ENCODE measurements around the gene MPEG1. TPM values are rescaled to one million over a fixed set of nuclear protein-coding genes. Genes with fewer than 3 reads are reported as not detected.

MPEG1 gene
- total RNA-seq, 1 experiment from 2014 or later = 0.08 TPM

GRCh38 chr11:59187587-59187986 is 25.1 kb downstream of the MPEG1 start:
- CTCF ChIA-PET = no interaction called here
- Histone ChIP-seq H3K4me1 (ENCODE audit: control insufficient read depth, insufficient read depth, low read length) (no peaks in the 10 kb centered on the region), H3K4me3 (ENCODE audit: low read depth in 2 of 2, low read length in 2 of 2) (no peak overlapping the region), H3K36me3 (ENCODE audit: control insufficient read depth, insufficient read depth, low read length) (no peaks in the 10 kb centered on the region), H3K27ac (ENCODE audit: low read length) (no peak overlapping the region), H3K27me3 (ENCODE audit: control insufficient read depth, insufficient read depth, low read length) (peaks cover 5% of the 10 kb centered on the region; the same call in 1 of the 2 replicates), H3K9me3 (ENCODE audit: control insufficient read depth, insufficient read depth, low read depth, low read length) (no peaks in the 10 kb centered on the region)
- intact Hi-C loops (cut with micrococcal nuclease; ENCODE audit: unreplicated experiment) (no loop called here), in situ Hi-C loops (cut with HindIII; ENCODE audit: low pct_unique_long_range_greater_than_20kb, low sequenced_read_pairs) (no loop called here)
- TF ChIP-seq TCF7L2 (IDR thresholded peaks at IDR 0.05; ENCODE audit: low read depth, low read length) (no peak), CTCF (IDR thresholded peaks at IDR 0.05) (no peak), REST (IDR thresholded peaks at IDR 0.05; ENCODE audit: insufficient read depth in 1 of 2, low read depth in 2 of 2, low read length in 1 of 2) (no peak), POLR2AphosphoS5 (IDR thresholded peaks at IDR 0.05; ENCODE audit: low read depth, low read length) (no peak), SIN3A (IDR thresholded peaks at IDR 0.05; ENCODE audit: borderline replicate concordance, insufficient read depth, low read depth, low read length) (no peak)
- ATAC-seq = no peak
- POLR2A ChIA-PET = no interaction called here
- DNase-seq (ENCODE audit: low read depth, low spot score) = no peak
- BruUV-seq (replicated peaks) = no TSS peak

- no peak for ATAC-seq
- in situ Hi-C loops (cut with HindIII; ENCODE audit: low pct_unique_long_range_greater_than_20kb, low sequenced_read_pairs) = no loop called here
- TF ChIP-seq TCF7L2 (IDR thresholded peaks at IDR 0.05; ENCODE audit: low read depth, low read length) (no peak), POLR2AphosphoS5 (IDR thresholded peaks at IDR 0.05; ENCODE audit: low read depth, low read length) (no peak), CTCF (IDR thresholded peaks at IDR 0.05) (no peak), REST (IDR thresholded peaks at IDR 0.05; ENCODE audit: insufficient read depth in 1 of 2, low read depth in 2 of 2, low read length in 1 of 2) (no peak), SIN3A (IDR thresholded peaks at IDR 0.05; ENCODE audit: borderline replicate concordance, insufficient read depth, low read depth, low read length) (no peak)
- ChIA-PET CTCF (no interaction called here), POLR2A (no interaction called here)
- DNase-seq (ENCODE audit: low read depth, low spot score) = no peak
- BruUV-seq (replicated peaks) = no TSS peak
- no peak overlapping the region for H3K4me3 ChIP-seq (ENCODE audit: low read depth in 2 of 2, low read length in 2 of 2)
- H3K27ac ChIP-seq (ENCODE audit: low read length) = no peak overlapping the region
- intact Hi-C loops (cut with micrococcal nuclease; ENCODE audit: unreplicated experiment) = no loop called here
- H3K9me3 ChIP-seq (ENCODE audit: control insufficient read depth, insufficient read depth, low read depth, low read length) = no peaks in the 10 kb centered on the region
- H3K27me3 ChIP-seq (ENCODE audit: control insufficient read depth, insufficient read depth, low read length) = peaks cover 5% of the 10 kb centered on the region; the same call in 1 of the 2 replicates
- no peaks in the 10 kb centered on the region for H3K36me3 ChIP-seq (ENCODE audit: control insufficient read depth, insufficient read depth, low read length)
- H3K4me1 ChIP-seq (ENCODE audit: control insufficient read depth, insufficient read depth, low read length) = no peaks in the 10 kb centered on the region
These were observed 25.7 kb downstream of the MPEG1 start for GRCh38 chr11:59187035-59187434.

All from Panc1 (cell line).